A549 (cell line): ENCODE results near the gene IGLL1.

Source experiments
- CTCF ChIP-seq: fragments of >200 bp; sonication (Bioruptor Twin); formaldehyde crosslinking; IDR thresholded peaks from 3 replicates; pipeline ENCODE4 v1.5.1; 2016
- MYC ChIP-seq: IDR thresholded peaks from 2 replicates; pipeline ENCODE4 v1.6.1; 2012; ENCODE audit warnings: mild to moderate bottlenecking, inconsistent platforms, low read length, improper control_type of control experiment, borderline replicate concordance
- POLR2A ChIP-seq: IDR thresholded peaks from 2 replicates; pipeline ENCODE4 v1.6.1; 2012; ENCODE audit warnings: mild to moderate bottlenecking, low read length

- TF ChIP-seq MYC, result no peak
- TF ChIP-seq CTCF, result no peak
- no peak for TF ChIP-seq POLR2A
Observed at GRCh38 chr22:23591846-23592245, 11.8 kb upstream of the IGLL1 start.
